ENCODE data around the gene OR1J1. TPM values are rescaled to one million over a fixed set of nuclear protein-coding genes. Genes with fewer than 3 reads are reported as not detected.
A peak's percentile ranks its signal among the peaks of the same experiment; 100 is the strongest.

The OR1J1 gene
- total and polyA plus RNA-seq, 12 donors, result not detected

DNA sequence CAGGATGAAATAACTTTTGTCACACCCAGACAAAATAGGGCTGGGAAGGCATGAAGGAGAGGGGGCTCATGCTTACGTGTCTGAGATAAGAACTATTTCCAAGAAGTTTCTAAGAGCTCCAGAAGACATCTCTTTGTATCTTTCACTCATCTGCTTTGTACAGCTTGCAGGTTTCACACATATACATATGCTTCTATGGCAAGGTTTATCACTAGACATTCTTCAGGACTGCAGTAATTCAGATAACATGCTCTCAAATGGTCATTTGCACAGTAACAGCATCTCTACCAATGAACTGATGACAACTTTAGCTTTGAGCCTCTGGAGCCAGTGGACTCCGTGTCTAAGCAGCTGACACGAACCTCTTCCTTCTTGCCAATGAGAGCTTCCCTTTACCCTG, 3.2 kb downstream of the OR1J1 start:
- Histone ChIP-seq H3K4me1 (replicated peaks in 1 of 2) (no peaks in the 10 kb centered on the region), H3K27me3 (peaks cover 15% of the 10 kb centered on the region), H3K4me3 (no peak overlapping the region), H3K27ac (no peak overlapping the region), H3K9me3 (replicated peaks in 1 of 3) (no peaks in the 10 kb centered on the region), H3K36me3 (replicated peaks in 1 of 2) (no peaks in the 10 kb centered on the region)
- no peak for TF ChIP-seq POLR2A (IDR thresholded peaks at IDR 0.05)
- TF ChIP-seq, protein P1, sequence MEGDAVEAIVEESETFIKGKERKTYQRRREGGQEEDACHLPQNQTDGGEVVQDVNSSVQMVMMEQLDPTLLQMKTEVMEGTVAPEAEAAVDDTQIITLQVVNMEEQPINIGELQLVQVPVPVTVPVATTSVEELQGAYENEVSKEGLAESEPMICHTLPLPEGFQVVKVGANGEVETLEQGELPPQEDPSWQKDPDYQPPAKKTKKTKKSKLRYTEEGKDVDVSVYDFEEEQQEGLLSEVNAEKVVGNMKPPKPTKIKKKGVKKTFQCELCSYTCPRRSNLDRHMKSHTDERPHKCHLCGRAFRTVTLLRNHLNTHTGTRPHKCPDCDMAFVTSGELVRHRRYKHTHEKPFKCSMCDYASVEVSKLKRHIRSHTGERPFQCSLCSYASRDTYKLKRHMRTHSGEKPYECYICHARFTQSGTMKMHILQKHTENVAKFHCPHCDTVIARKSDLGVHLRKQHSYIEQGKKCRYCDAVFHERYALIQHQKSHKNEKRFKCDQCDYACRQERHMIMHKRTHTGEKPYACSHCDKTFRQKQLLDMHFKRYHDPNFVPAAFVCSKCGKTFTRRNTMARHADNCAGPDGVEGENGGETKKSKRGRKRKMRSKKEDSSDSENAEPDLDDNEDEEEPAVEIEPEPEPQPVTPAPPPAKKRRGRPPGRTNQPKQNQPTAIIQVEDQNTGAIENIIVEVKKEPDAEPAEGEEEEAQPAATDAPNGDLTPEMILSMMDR (IDR thresholded peaks at IDR 0.05), result no peak
- 62 to 69% (median 64%) methylated on average over 3 of the region's 3 CpGs for WGBS, 4 donors
- intact Hi-C loops (cut with DNase I), result no loop called here
- no peak for DNase-seq

DNA sequence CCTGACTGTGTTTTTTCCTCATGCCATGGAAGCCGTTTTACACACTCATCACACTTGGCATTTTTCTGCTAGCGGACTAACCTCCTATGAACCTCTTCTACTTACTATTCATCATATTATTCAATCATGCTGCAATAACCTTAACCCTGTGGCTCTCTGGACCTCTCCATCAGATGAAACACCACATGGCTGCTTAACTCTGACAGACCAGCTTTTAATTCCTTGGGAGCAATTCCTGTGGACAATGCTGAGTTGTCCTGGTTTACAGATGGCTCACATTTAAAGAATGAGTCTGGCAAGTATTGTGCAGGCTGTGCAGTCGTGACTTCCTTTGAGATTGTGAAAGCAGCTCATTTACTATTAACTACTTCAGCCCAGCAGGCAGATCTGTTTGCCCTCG, 9.0 kb downstream of the OR1J1 start:
- 44 to 55% (median 45%) methylated on average over 4 of the region's 4 CpGs for WGBS, 4 donors
- Histone ChIP-seq H3K27ac (no peak overlapping the region), H3K4me1 (replicated peaks in 1 of 2) (peaks cover 0 to 6% of the 10 kb centered on the region in 2 donors), H3K9me3 (replicated peaks in 1 of 3) (no peaks in the 10 kb centered on the region), H3K4me3 (no peak overlapping the region), H3K27me3 (peaks cover 9% of the 10 kb centered on the region), H3K36me3 (replicated peaks in 1 of 2) (no peaks in the 10 kb centered on the region)
- intact Hi-C loops (cut with DNase I), result loop anchor here in 1 of 2 donors (10.0 kb wide), 1 partner anchor 336 kb away; the partner anchor contains the start of gene OR1K1
- TF ChIP-seq POLR2A (IDR thresholded peaks at IDR 0.05), result no peak
- no peak for DNase-seq

DNA sequence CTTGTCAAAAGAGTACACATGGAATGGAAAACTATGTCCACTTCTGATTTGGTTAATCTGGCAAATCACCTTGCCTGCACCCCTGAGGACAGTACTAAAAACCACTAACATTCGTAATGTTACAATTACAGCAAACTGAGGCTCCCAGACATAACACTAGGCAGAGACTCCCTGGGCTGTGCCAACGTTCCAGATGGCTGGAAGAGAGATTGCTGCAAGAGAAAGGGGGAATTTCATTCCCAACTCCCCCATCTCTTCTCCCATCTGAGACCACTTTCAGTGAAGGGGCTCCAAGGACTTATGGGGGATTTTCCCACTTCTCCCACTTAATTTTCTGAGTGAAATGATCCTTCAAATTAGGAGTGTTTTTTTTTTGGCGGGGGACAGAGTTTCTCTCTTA, 11.3 kb downstream of the OR1J1 start:
- Histone ChIP-seq H3K4me1 (replicated peaks in 1 of 2) (peaks cover 0 to 6% of the 10 kb centered on the region in 2 donors), H3K4me3 (no peak overlapping the region), H3K36me3 (replicated peaks in 1 of 2) (no peaks in the 10 kb centered on the region), H3K9me3 (replicated peaks in 1 of 3) (no peaks in the 10 kb centered on the region), H3K27ac (no peak overlapping the region), H3K27me3 (peaks cover 2% of the 10 kb centered on the region)
- no peak for DNase-seq
- intact Hi-C loops (cut with DNase I), result loop anchor here in 1 of 2 donors (10.0 kb wide), 1 partner anchor 338 kb away; the partner anchor contains the start of gene OR1K1
- TF ChIP-seq POLR2A (IDR thresholded peaks at IDR 0.05), result no peak
- TF ChIP-seq, protein P1 (IDR thresholded peaks at IDR 0.05), result no peak
- 58 to 75% (median 59%) methylated on average over 3 of the region's 3 CpGs for WGBS, 4 donors

DNA sequence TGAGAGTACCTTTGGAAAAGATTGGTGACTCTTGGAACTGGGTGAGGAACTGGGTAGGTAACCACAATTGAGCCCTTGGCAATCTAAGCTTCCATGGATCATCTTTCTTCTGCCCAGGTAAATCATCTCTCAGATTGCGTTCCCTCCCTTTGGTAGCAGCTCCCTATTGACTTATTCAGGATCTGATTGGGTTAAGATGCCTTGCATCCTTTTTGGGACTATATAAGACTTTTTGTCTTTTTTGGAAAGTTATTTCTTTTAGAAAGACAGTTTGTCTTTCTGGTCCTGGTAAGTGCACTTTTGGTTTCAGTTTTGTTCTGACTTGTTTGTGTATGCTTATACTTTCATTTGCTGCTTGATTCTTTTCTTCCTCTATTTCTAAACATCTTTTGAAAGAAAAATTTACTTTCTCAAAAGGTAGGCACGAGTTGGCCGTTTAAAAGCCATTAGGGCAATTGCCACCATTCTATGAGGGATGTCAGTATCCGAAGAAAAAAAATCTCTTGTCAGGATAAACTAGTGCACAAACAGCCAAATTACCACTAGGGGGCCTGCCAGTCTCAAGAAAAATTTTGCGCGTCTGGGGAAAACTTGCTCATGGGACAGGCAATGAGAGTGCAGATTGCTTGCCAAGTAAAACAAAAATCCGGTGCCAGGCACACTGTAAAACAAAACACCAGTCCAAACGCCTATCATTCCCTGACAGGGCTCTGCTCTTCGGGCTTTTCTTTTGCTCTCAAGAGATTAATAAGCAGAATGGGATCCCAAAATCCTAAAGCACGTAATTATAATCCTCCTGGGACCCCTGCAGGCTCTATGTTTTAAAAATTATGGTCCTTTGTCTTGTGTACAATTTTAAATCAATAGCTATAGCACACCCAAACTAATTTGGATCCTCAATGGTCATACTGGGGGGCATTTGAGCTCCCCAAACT, 12.8 kb downstream of the OR1J1 start:
- intact Hi-C loops (cut with DNase I), result loop anchor here (2.0 to 10.0 kb wide), 2 partner anchors 340 to 346 kb away; partner anchors contain the start of gene OR1K1 (in 1 of the 2)
- no peak overlapping the region for H3K27ac ChIP-seq
- 12 to 13% (median 12%) methylated on average over 10 of the region's 10 CpGs for WGBS, 4 donors

More for the DNA sequence above, 12.8 kb downstream of the OR1J1 start:
- H3K9me3 ChIP-seq (replicated peaks in 1 of 3), result no peaks in the 10 kb centered on the region
- TF ChIP-seq, protein P1 (IDR thresholded peaks at IDR 0.05), result peak; percentile 75 to 91 (median 85)
- TF ChIP-seq POLR2A (IDR thresholded peaks at IDR 0.05), result no peak
- DNase-seq, result peak; percentile 80 to 91 (median 87)
- peak overlapping the region in 3 of 4 donors; percentile 2 to 62 (median 27) for H3K4me3 ChIP-seq
- H3K4me1 ChIP-seq (replicated peaks in 1 of 2), result peaks cover 0 to 6% of the 10 kb centered on the region in 2 donors
- H3K36me3 ChIP-seq (replicated peaks in 1 of 2), result no peaks in the 10 kb centered on the region
- H3K27me3 ChIP-seq, result no peaks in the 10 kb centered on the region

All from adrenal gland (tissue), 12 donors.